SIG-M5 treated with dmso at 0.1 percent for 504 hours (cell line): Measurements from ENCODE around the gene SIPA1L3.
A peak's percentile ranks its signal among the peaks of the same experiment; 100 is the strongest.
"Not testable (repeated sequence)": the region's sequence is repeated elsewhere in the genome, so short reads cannot be mapped to it uniquely, and the experiment has no call there.

Experiments
- DNase-seq: peaks from one replicate; lab custom pipeline; 2025; ENCODE audit not compliant: unreplicated experiment; lab: John Stamatoyannopoulos, UW

Gene SIPA1L3

GRCh38 chr19:37906869-37907734 lies at the start of gene SIPA1L3:
SIPA1L3 (plus strand) TSS chr19:37907208; CDS start chr19:38081566, 174,358 bp downstream.
- DNase-seq, result peak; percentile 90

- no peak for DNase-seq
Measured at GRCh38 chr19:37864501-37864900, 42.5 kb upstream of the SIPA1L3 start.

- DNase-seq, result not testable (repeated sequence)
Measured at GRCh38 chr19:37865930-37866329, 41.1 kb upstream of the SIPA1L3 start.

- no peak for DNase-seq
Measured at GRCh38 chr19:37867831-37868230, 39.2 kb upstream of the SIPA1L3 start.

GRCh38 chr19:37869766-37870340 lies 37.2 kb upstream of the SIPA1L3 start:
- DNase-seq, result no peak

GRCh38 chr19:37872383-37872782 lies 34.6 kb upstream of the SIPA1L3 start:
- no peak for DNase-seq

GRCh38 chr19:37874784-37875183 lies 32.2 kb upstream of the SIPA1L3 start:
- DNase-seq, result no peak

GRCh38 chr19:37876032-37876431 lies 31.0 kb upstream of the SIPA1L3 start:
- DNase-seq, result no peak

- no peak for DNase-seq
Measured at GRCh38 chr19:37877147-37877546, 29.9 kb upstream of the SIPA1L3 start.

- DNase-seq, result no peak
Measured at GRCh38 chr19:37885392-37885791, 21.6 kb upstream of the SIPA1L3 start.

GRCh38 chr19:37886571-37886970 lies 20.4 kb upstream of the SIPA1L3 start:
- DNase-seq, result no peak

- no peak for DNase-seq
Measured at GRCh38 chr19:37893845-37894575, 13.0 kb upstream of the SIPA1L3 start.

- DNase-seq, result no peak
Measured at GRCh38 chr19:37896180-37896579, 10.8 kb upstream of the SIPA1L3 start.

- DNase-seq, result no peak
Measured at GRCh38 chr19:37899453-37899852, 7.6 kb upstream of the SIPA1L3 start.

- DNase-seq, result no peak
Measured at GRCh38 chr19:37899966-37900365, 7.0 kb upstream of the SIPA1L3 start.

- DNase-seq, result peak; percentile 48
Measured at GRCh38 chr19:37902668-37903067, 4.3 kb upstream of the SIPA1L3 start.

- DNase-seq, result no peak
Measured at GRCh38 chr19:37903096-37903495, 3.9 kb upstream of the SIPA1L3 start.

- peak; percentile 16 for DNase-seq
Measured at GRCh38 chr19:37905946-37906868, 801 bp upstream of the SIPA1L3 start, which contains the start of gene WDR87. WDR87 (minus strand) TSS chr19:37906594; CDS start chr19:37898239, 8,355 bp downstream.

GRCh38 chr19:37907735-37908455 lies 887 bp downstream of the SIPA1L3 start:
- no peak for DNase-seq

- no peak for DNase-seq
Measured at GRCh38 chr19:37909661-37910199, 2.7 kb downstream of the SIPA1L3 start.
